GM23248 (cell line): ENCODE measurements around the gene TXNRD2.

Source experiments
- EZH2 ChIP-seq: fragments of 200-600 bp; sonication (generic); IDR thresholded peaks from 2 replicates; pipeline ENCODE4 v1.6.1; 2018; ENCODE audit warnings: antibody characterized with exemption, mild to moderate bottlenecking; ENCODE audit not compliant: insufficient read depth, poor library complexity, severe bottlenecking
- EZH2phosphoT487 ChIP-seq: fragments of 200-600 bp; sonication (generic); IDR thresholded peaks from 2 replicates; pipeline ENCODE4 v1.6.1; 2018; ENCODE audit warnings: antibody characterized with exemption, moderate library complexity, mild to moderate bottlenecking, low read depth; ENCODE audit not compliant: insufficient read depth

GRCh38 chr22:19970479-19971275 is 29.1 kb upstream of the TXNRD2 start:
- no peak for TF ChIP-seq EZH2
- no peak for TF ChIP-seq EZH2phosphoT487
